ENCODE data around the gene PRM1. TPM values are rescaled to one million over a fixed set of nuclear protein-coding genes. Genes with fewer than 3 reads are reported as not detected.

Gene PRM1
- polyA plus RNA-seq, 2 of the 4 experiments (the other 2 are of a cell fraction): not detected

DNA sequence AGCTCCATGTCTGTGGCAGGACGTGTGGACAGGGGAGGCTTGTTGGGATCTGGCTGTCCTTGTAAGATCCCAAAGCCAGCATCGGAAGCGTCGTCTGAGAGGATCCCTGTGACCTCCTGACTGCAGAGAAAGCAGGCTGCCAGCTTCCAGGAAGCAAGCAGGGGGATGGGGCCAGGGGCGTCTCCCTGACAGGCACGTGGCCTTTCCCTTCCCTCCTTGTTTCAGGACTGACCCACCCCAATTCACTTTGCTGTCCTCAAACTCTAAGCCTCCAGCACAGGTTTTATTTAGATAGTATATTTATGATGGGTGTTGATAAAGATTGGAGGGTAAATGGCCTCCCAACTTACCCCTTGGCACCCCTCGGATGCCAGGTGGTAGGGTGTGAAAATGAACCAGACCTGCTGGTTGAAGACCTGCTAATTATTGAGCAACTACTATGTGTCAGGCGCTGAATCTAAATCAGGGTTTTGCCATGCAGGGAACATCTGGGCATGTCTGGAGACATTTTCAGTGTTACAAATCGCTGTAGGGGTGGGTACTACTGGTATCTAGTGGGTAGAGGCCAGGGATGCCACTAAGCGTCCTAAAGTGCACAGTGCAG is 49.7 kb downstream of the PRM1 start:
- ChIA-PET POLR2A (no interaction called here), CTCF (no interaction called here)
- no peak for ATAC-seq
- Histone ChIP-seq H3K4me2 (no peak overlapping the region), H3K4me1 (no peaks in the 10 kb centered on the region), H3K9me3 (no peaks in the 10 kb centered on the region), H3K27ac (no peak overlapping the region), H3K4me3 (no peak overlapping the region)
- FAIRE-seq: no peak
- WGBS (ENCODE audit: missing lambda C conversion rate): 69% methylated on average over 10 of the region's 10 CpGs
- TF ChIP-seq TFCP2L1 (CRISPR knock-in tag; IDR thresholded peaks at IDR 0.05): no peak
- no peak for DNase-seq (ENCODE audit: low read depth in 1 of 2, low spot score in 1 of 2)

Small RNA genes within 50 kb of the gene (small RNA-seq; reads per million reads assigned to genes)
- gene MIR548H2 (0 reads per million in 6 experiments), gene RF00019 (0 reads per million in 6 experiments), gene RF00554 (0 reads per million in 6 experiments)

Other genes with a start within 250 kb of the PRM1 start
- 0.15 and 0.16 TPM in 2 replicates for gene SOCS1, start 25.1 kb downstream of the PRM1 start, polyA plus RNA-seq (2011; rRNA removed)
- gene SOCS1, start 25.1 kb downstream of the PRM1 start, polyA plus RNA-seq (2017; fragmentation: RNase III; extraction: RNeasy Plus Mini Kit Qiagen cat#74134 plus additional on column Dnase treatment): 0.26 to 0.56 TPM (median 0.32 TPM) in 3 replicates
- gene TNP2, start 12.0 kb downstream of the PRM1 start, polyA plus RNA-seq (2011; rRNA removed): not detected in 2 replicates
- not detected in 3 replicates for gene TNP2, start 12.0 kb downstream of the PRM1 start, polyA plus RNA-seq (2017; fragmentation: RNase III; extraction: RNeasy Plus Mini Kit Qiagen cat#74134 plus additional on column Dnase treatment)
- not detected in 2 replicates for gene PRM3, start 7.7 kb downstream of the PRM1 start, polyA plus RNA-seq (2011; rRNA removed)
- not detected in 3 replicates for gene PRM3, start 7.7 kb downstream of the PRM1 start, polyA plus RNA-seq (2017; fragmentation: RNase III; extraction: RNeasy Plus Mini Kit Qiagen cat#74134 plus additional on column Dnase treatment)
- gene PRM2, start 4.8 kb downstream of the PRM1 start, polyA plus RNA-seq (2011; rRNA removed): not detected in 2 replicates
- not detected in 3 replicates for gene PRM2, start 4.8 kb downstream of the PRM1 start, polyA plus RNA-seq (2017; fragmentation: RNase III; extraction: RNeasy Plus Mini Kit Qiagen cat#74134 plus additional on column Dnase treatment)
- 20.3 and 24.2 TPM in 2 replicates for gene RMI2, start 64.1 kb upstream of the PRM1 start, polyA plus RNA-seq (2011; rRNA removed)
- 23.3 to 27.7 TPM (median 26.9 TPM) in 3 replicates for gene RMI2, start 64.1 kb upstream of the PRM1 start, polyA plus RNA-seq (2017; fragmentation: RNase III; extraction: RNeasy Plus Mini Kit Qiagen cat#74134 plus additional on column Dnase treatment)